GM23338 (cell line): ENCODE data around the gene ALG1L2.
"Not testable (repeated sequence)": the region's sequence is repeated elsewhere in the genome, so short reads cannot be mapped to it uniquely, and the experiment has no call there.

Experiments used
- CREB1 ChIP-seq: fragments of 250-450 bp; sonication (Bioruptor Pico); IDR thresholded peaks from 2 replicates; pipeline ENCODE4 v1.5.0; 2020; ENCODE audit warnings: low read depth, mild to moderate bottlenecking, moderate library complexity
- CTCF ChIP-seq, 2 experiments: fragments of 200-600 bp in 1 of 2; sonication (generic) in 1 of 2; conservative IDR thresholded peaks; 2 replicates each; pipeline versions ENCODE4 v1.5.1 to v1.6.1; 2016 to 2017; ENCODE audit warnings: antibody characterized with exemption in 2 of 2, low read depth in 2 of 2, mild to moderate bottlenecking in 2 of 2, moderate library complexity in 1 of 2
- ETS1 ChIP-seq: IDR thresholded peaks from 2 replicates; pipeline ENCODE4 v1.6.1; 2016; ENCODE audit warnings: antibody characterized with exemption
- EZH2 ChIP-seq: fragments of 200-600 bp; sonication (generic); IDR thresholded peaks from one replicate; pipeline ENCODE4 v1.8.0; 2017; ENCODE audit warnings: antibody characterized with exemption, mild to moderate bottlenecking, low read depth; ENCODE audit not compliant: unreplicated experiment
- EZH2phosphoT487 ChIP-seq: fragments of 200-600 bp; sonication (generic); IDR thresholded peaks from one replicate; pipeline ENCODE4 v1.8.1; 2018; ENCODE audit warnings: antibody characterized with exemption; ENCODE audit not compliant: unreplicated experiment
- JUNB ChIP-seq: IDR thresholded peaks from one replicate; pipeline ENCODE4 v1.6.1; 2016; ENCODE audit warnings: antibody characterized with exemption; ENCODE audit not compliant: unreplicated experiment
- NANOG ChIP-seq: IDR thresholded peaks from 2 replicates; pipeline ENCODE4 v1.6.1; 2016; ENCODE audit warnings: antibody characterized with exemption, borderline replicate concordance
- POLR2AphosphoS5 ChIP-seq: IDR thresholded peaks from 2 replicates; pipeline ENCODE4 v1.6.1; 2016; ENCODE audit warnings: antibody characterized with exemption, low read depth
- REST ChIP-seq: IDR thresholded peaks from one replicate; pipeline ENCODE4 v1.6.1; 2018; ENCODE audit warnings: antibody characterized with exemption; ENCODE audit not compliant: unreplicated experiment
- STAT1 ChIP-seq: IDR thresholded peaks from one replicate; pipeline ENCODE4 v1.6.1; 2016; ENCODE audit warnings: antibody characterized with exemption; ENCODE audit not compliant: unreplicated experiment
- ZNF114 ChIP-seq: fragments of 250-450 bp; sonication (Bioruptor Pico); IDR thresholded peaks from 2 replicates; pipeline ENCODE4 v1.5.0; 2020; ENCODE audit warnings: mild to moderate bottlenecking, moderate library complexity
- ZNF331 ChIP-seq: fragments of 250-450 bp; sonication (Bioruptor Pico); IDR thresholded peaks from 2 replicates; pipeline ENCODE4 v1.5.0; 2020; ENCODE audit warnings: low read depth, mild to moderate bottlenecking, moderate library complexity
- ZNF462 ChIP-seq: fragments of 250-450 bp; sonication (Bioruptor Pico); IDR thresholded peaks from 2 replicates; pipeline ENCODE4 v1.5.0; 2020; ENCODE audit warnings: mild to moderate bottlenecking, moderate library complexity

GRCh38 chr3:130058716-130059115 is 22.9 kb upstream of the ALG1L2 start:
- not testable (repeated sequence) for TF ChIP-seq EZH2phosphoT487; CTCF (conservative IDR thresholded peaks at IDR 0.05; ENCODE audit: low read depth in 2 of 2); POLR2AphosphoS5; REST; EZH2; JUNB; NANOG; CREB1; STAT1; ZNF331 (CRISPR knock-in tag); ETS1; ZNF462 (CRISPR knock-in tag); ZNF114 (CRISPR knock-in tag)
